B cell (primary cell): Measurements from ENCODE around the gene GUCA2B.

Experiments used
- CTCF ChIP-seq: fragments of 200-600 bp; IDR thresholded peaks from one replicate; pipeline ENCODE4 v1.8.0; 2022; ENCODE audit warnings: antibody characterized with exemption, mild to moderate bottlenecking
- EZH2 ChIP-seq: IDR thresholded peaks from 2 replicates; pipeline ENCODE4 v1.6.1; 2012; ENCODE audit warnings: borderline replicate concordance, low read depth, mild to moderate bottlenecking, moderate library complexity, low read length; ENCODE audit not compliant: insufficient read depth, poor library complexity, severe bottlenecking

GRCh38 chr1:42173961-42174735, 20.9 kb downstream of the GUCA2B start:
- TF ChIP-seq CTCF (no peak), EZH2 (no peak)
